ENCODE results near the gene AMOTL2.

AMOTL2 gene

DNA sequence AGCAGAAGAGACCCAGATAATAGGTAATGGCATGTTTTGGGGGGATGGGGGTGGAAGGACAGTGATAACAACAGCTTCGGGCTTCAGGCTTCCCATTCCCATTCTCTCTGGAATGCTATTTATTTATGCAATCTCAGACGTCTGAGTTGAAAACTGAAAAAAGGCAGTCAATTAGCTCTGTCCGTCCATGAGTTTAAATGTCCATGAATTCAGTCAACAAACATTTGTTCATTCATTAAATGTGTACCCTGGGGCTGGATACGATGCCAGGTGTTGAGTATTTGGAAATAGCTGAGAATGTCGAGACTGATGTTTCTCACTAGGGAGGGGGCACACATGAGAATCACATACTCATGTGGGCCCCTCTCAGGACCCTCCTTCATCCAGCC, 42.4 kb downstream of the AMOTL2 start:
- no peak for DNase-seq

DNA sequence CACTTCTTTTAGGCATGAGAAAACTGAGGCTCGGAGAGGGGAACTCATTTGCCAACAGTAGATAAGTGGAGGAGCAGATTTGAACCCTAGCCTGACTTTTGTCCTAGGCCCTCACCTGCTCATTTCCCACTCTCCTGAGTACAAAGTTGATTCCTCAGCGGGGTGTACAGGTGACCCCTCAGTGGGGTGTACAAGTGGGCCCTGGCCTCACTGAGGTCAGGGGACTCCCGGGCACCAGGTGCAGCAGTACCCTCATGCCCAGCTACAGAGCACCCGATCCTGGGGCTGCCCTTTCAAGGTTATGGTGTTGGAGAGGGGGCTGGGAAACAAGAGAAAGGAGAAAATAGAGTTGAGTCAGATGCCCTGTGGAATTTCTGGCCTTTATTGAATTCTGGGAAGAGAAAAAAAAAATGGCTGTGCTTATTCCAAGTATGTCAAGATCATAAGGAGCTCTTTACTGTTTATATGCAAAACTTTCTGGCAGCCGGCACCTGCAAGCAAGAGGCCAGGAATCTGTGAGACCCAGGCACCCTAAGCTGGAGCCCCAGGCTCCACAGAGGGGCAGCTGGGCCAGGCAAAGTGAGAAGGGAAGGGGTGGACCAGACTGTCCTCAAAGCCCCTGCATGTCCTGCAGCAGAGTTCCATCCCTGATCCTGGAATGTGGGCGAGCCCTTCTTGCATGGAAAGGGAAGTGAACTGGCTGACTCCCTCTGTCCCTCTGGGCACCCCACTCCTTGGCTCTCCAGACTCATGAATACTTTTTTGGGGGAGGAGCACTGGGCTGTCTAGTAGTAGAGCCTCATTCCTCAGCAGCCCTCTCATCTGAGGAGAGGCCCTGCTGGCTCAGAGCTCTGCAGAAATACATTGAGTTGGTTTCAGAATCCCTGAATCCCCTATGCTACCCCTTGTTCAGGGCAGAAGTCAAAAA, 43.1 kb downstream of the AMOTL2 start:
- no peak for DNase-seq

DNA sequence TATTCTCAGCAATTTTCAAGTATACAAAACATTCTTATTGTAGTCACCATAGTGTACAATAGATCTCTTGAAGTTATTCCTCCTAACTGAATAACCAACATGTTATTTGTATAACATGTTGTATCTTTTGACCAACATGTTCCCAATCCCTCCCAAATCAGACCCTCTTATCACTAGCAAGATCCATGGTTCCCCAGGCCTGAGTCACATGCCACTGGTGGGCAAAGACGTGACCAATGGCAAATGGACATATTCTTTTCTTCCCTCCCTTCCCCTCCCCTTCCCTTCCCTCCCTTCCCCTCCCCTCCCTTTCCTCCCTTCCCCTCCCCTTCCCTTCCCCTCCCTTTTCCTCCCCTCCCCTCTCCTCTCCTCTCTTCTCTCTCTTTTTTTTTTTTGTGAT, 45.4 kb downstream of the AMOTL2 start:
- DNase-seq = no peak

DNA sequence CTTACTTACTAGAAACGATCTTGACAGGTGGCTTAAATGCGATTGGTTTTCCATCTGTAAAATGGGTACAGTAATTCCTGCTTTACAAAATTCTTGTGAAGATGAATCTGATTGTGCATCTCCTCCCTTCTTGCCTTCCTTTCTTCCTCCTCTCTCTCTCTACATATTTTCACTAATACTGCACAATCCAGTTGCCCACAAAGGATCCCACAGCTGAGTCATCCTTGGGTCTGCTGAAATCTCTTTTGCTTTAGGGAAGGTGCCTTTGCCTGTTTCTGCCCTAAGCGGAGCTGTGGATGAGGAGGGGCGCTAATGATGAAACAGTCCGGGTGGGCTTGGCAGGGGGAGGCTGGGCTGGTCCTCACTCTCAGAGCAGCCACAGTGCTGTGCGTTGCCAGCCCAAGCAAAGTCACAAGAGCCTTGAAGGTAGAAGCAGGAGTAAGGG, 46.1 kb downstream of the AMOTL2 start:
- DNase-seq = no peak

DNA sequence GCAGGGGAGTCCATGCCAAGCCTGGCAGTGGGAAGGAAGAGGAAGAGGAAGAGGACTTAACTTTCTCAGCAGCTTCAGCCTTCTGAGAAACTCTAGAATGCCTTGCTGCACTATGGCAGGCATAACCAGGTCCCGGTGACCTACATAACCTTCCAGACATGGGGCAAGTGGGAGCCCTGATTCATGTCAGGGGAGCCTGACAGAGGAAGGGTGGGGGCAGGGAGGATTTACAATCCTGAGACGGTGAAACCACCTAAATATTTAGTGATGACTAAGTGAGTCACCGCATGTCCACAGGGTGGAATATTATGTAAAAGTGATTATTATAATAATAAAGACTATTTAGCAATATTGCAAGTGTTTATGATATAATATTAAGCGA, 46.7 kb downstream of the AMOTL2 start:
- DNase-seq = no peak

DNA sequence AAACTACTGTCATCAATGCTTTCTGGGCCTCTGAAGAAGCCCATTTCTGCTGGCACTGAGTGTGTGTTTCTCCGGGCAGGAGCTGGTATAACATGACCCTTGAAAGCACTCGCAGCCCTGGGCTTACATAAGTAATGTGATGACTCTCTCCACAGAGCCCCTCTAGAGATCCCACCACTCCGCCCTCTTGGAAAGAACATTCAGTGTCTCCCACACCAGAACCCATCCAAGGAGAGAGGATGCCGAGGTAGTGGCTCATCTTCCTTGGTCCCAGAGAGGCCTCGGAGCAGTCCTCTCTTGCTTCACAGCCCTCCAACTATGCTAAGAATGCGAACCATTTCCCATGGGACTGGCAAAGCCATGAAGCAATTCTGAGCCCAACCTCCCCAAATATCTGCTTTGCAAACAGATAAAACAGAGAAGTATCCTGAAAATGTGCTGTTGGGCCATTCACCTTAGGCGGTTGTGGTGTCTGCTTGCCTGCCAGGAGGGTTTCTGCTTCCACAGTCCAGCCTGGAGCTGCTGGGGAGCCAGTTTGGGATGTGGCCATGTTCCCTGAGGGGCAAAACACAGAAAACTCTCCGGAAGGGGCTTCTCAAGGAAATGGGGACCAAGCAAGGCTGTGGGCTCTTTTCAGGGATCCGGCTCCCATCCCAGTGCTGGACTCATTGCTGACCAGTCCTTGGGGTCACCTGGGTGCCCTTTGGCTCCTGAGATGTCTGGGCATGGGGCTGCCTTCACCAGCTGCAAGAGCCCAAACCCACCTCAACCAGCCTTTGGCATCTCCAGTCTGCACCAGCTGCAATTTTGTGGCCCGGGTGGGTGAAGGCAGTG, 47.3 kb downstream of the AMOTL2 start:
- no peak for DNase-seq

DNA sequence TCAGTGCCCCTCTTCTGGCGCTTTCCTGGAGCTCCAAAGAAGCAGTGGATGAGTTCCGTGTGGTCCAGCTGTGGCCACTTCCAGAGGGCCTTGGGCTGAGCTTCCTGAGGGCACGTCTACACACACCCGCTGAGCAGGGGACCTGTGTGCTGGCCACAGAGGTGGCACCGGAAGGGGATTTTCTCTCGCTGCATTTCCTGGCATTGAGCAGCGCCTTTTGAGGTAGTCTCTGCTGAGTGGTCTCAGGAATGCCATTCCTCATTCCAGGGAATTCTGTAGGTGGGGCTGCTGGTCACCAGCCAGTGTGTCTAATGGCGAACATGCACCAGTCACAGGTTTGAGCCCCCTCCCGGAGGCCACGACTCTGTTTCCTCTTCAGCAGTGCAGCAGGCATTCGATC, 48.1 kb downstream of the AMOTL2 start:
- no peak for DNase-seq

DNA sequence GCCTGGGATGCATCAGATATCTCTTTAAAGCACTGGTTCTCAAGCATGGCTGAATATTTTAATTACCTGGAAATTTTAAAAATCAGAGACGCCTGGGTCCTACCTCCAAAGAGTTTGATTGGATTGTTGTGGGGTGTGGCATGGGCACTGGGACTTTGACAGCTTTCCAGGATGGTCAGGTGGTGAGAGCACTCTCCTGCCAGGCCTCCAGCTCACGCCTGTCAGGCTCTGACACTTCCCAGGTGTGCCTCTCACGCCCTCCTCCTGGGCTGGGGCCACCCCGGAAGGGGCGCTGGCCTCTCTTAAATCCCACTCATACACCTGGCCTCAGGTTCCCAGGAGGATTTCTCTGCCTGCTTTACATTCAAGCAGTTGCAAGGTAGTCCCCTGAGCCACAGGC, 48.5 kb downstream of the AMOTL2 start:
- no peak for DNase-seq

DNA sequence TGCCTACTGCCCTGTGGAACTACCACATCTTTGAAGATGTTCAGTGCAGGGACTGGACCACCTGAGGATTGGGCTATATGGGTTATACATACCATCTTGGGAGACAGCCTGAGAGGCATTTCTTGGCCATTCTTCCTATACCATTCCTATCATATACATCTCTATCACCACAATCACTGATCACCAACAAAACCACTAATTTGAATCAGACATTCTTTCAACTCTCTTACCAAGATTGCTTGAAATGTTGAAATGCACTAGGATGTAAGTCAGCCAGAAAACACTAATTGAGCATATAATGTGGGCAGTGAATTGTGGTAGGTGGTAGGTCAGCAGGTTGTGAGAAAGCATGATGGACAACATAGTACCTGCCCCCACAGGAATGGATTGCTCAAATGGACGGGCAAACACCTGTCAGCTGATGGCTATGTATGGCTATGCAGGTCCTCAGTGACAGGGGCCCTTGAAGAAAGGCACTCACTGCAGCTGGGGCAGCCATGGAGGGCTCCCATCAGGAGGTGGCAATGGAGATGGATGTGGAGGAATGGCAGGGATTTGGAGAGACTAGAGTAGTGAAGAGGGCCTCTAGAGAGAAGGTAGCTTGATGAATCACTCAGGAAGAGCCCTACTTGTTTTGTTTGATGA, 49.1 kb downstream of the AMOTL2 start:
- no peak for DNase-seq

DNA sequence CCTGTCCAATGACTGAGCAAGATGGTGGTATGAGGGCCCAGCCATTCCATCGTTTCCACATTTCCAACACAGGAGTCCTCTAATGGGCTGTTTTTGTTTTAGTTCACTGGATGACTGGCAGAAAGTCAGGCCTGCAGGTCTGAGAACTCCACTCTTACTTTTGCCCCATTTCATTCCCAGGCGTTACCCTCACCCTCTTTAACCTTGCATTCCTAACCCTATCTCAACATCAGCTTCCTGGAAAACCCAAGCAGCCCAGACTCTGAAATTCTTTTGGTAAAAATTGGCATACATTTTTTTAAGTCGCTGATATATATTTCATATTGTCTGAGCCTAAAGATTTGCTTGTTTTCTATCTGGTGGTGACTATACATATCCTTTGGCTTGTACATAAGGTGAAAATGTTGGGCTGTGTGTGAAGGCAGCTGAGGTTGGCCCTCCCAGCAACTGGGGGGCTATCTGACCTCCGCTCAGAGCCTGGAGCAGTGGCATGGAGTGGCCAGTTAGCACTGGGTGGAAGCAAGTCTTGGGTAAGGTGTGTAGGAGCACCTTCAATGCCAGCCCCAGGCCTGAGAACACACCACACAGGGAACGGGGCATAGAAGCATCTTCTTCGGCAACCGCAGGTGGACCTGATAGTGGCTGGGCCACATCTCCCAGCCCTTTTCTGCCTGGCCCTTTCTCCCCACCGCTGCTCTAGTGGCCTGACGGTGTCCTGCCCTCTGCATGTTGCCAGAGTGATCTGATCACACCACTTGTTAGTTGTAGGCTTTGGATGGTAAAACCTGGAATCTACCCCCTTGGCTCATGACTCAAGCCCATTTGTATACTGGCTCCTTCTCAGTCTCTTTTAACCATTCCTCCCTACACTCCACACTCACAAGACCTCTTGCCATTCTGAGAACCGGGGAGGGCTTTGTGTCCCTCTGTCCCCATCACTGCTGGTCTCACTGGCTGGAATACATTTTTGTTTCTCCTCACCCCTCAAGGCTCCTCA, 50.0 kb downstream of the AMOTL2 start:
- no peak for DNase-seq

DNA sequence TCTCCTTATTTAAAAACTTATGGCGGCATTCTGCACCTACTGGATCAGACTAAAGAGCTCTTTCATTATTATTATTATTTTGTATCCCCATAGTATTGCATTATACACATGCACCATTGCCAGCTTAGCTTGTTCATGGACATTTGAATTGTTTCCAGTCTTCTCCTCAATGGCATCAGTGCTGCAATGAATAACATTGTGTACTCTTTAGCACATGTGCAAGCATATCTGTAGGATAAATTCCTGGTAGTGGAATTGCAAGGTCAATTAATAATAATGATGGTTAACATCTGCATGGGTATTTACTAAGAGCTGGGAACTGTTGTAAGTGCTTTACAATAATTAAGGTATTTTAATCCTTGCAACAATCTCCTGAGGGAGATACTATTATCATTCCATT, 52.0 kb downstream of the AMOTL2 start:
- no peak for DNase-seq

DNA sequence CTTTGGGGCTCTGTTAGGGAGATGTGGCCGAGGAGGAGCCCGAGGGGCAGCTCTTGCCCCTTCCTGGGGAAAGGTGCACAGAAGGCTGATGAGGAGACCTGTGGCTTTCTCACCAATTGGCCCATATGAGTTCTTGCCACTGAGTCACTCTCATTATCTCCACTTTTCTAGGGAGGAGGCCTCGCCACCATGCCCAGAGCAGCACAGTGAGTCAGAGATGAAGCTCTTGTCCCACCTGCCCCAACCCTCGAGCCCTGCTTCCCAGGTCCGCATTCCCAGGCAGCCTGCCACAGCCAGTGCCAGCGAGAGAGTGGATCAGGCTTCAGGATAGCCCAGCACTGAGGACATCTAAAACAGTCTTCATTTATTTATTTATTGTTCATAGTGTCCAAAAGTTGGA, 53.5 kb downstream of the AMOTL2 start:
- no peak for DNase-seq

DNA sequence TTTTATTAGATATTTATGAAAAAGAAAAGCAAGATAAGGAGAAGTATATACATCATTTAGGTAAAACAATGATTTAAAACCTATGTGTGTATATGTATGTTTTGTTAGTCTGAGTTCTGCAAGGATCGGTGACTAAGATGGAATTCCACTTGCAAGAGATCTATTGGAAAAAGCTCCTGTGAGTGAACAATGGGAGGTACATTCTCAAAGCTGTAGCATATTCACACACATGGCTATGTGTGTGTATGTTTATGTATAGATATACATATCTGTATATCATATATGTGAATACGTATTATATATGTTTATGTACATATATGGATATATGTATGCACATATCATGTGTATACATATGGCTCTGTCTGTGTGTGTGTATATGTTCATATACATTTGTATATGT, 54.3 kb downstream of the AMOTL2 start:
- no peak for DNase-seq

DNA sequence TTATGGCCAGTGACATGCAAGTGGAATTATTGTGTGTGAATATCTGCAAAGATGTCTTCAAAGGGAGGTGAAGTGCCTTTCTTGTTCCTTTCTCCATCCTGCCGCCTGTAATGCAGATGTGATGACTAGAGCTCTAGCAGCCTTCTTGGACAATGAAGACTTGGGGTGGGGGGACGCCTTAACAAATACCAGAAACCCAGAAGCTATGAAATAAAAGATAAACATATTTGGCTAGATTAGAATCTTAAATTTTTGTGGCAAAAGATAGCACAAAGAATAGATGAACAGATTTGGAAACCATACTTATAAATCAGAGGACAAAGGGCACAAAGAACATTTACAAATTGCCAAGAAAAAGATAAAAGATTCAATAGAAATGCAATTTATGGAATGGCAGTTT, 56.1 kb downstream of the AMOTL2 start:
- no peak for DNase-seq

DNA sequence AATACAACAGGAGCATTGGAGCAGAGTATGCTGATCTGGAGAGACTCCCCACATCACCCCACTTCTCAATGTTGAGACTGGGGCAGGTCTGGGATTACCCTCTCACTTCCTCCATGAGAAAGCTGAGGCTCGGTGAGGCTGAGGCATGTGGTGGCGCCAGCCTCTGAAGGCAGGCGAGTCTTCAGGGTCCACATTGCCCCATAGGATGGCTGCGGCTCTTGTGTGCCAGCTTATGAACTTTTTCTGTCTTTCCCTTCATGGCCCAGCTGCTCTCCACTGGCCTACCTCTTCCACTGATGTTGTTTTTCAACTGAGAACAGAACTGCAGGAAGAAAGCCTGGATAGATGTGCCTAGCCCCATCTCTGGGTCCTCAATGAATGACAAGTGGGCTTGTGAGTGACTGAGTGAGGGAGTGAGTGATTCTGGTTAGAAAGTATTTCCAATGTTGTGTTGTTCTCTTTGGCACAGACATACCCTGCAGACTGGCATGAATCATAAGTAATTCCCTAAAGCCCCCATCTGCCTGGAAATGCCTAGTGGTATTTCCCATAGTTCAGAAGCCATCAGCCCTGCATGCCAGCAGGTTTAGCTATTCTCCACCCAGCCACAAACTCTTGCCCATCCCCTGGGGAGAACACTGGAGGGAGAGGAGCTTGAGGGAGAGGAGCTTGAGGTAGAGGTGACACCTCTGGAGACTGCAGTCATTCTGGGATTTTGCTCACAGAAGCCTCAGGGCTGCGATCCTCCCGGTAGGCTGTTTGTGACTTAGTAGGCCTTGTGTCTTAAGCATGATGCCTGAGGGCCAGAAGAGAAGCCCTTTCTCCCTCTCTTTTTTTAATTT, 56.9 kb downstream of the AMOTL2 start:
- DNase-seq = peak in 1 of 2 donors; percentile 4

DNA sequence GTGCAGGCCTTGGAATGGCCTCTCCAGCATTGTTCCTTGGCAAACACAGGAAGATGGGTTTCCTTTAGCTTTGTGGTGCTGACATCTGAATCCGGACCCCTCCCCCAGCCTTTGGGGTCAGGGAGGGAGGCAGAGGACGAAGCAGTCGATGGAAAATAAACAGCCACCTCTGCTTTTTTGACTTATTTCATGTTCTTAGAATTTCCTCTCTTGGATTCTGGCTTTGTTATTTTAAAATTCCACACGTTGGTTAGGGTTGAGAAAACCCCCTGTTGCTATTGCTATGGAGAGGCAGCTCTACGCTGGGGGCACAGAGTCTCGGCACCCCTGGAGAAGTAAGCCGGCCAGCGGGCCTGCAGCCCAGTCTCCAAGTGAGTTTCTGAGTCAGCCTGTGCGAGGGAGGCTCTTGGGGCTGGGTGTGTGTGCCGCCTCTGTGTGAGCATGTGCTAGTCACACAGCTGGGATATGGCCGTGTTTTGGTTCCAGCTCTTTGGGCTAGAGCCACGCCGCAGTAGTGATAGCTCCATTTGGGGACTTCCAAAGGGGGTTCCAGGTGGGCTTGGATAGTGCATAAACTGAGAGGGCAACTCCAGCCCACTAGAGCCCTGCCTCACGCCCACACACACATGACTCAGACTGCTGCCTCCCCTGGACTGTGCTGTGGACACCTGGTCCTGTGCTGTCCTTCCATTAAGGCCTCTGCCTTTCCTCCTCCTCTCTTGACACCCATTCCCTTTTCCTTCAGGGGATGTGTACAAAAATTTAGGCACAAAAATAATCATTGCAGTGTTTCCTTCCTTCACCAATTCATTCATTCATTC, 58.8 kb downstream of the AMOTL2 start:
- DNase-seq = peak in 1 of 2 donors; percentile 15

DNA sequence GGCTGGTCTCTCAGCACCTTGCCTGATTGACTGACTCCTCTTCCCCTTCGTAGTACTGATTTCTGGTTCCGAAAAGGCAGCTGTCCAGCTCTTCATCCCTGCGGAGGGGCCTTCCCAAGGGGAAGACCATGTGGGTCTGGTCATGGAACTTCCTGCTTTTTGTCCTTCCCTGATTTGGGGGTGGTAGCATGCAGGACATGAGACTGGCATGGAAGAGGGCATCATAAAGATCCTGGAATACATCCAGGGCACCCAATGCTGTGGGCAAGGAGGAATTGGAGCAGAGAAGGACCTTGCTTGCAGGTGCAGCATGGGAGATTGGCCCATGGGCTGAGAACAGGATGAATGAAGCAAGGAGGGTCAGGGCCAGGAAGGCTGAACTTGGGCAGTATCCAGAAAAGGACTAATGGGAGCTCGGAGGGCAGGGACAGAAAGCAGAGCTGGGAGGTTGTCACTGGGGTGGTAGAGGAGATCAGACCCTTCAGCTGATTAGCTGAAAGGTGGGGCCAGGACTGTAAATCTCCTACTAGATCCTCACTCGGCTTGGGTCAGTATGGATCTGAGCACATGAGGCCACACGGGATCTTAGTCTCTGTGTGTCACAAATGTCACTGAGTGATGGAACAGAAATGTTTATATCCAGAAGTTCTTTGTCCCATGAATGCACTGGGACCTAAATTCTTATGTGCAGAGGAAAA, 59.5 kb downstream of the AMOTL2 start:
- peak in 1 of 2 donors; percentile 9 for DNase-seq

DNA sequence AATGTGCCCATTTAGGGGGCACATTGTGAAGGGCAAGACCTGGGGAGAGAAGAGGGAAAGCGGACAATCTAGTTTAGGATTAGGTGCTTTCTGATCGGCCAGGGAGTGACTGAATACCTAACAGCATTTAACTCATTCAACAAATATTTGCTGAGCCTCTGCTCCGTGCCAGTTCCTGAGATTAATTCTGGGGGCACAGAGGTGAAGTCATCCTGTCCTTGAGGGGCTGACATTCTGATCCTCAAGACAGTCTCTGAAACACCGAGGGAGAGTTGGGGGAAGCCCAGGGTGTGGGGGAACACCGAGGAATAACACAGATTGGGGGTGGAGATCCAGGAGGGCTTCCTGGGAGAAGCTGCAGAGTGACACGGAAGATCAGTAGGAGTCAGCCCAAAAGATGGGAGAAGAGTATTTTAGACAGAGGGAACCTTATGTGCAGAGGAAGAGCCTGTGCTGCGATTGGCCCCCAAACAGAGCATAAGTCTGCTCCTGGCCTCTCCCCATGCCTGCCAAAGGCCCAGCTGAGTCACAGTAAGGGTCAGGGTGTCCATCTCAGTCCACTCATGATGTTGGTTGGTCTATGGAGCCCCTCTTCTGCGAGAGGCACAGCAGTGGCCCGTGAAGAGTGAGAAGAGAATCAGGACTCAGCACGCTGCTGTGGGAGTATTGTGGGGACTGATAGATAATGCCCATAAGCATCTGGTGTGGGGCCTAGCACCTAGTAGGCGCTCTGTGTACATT, 60.2 kb downstream of the AMOTL2 start:
- peak in 1 of 2 donors; percentile 11 for DNase-seq
